ENCODE measurements around the gene MMP7.

MMP7 gene

DNA sequence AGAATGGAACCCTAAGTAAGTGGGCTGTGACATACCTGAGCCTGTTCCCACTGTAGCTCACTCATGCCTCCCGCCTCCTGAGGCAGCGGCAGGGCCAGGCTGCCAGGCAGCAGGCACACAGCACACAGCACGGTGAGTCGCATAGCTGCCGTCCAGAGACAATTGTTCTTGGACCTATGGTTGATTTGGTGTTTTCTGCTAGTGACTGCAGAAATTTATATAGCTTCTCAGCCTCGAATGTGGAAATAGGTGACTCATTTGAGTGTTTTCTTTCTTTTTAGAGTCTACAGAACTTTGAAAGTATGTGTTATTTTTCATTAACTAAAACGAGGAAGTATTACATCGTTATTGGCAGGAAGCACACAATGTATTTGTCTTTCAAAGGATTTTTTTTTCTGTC, at the start of gene MMP7:
MMP7 (minus strand) TSS at position 190 of the 400 bp plus-strand sequence; CDS start at position 143, 47 bp downstream.
- DNase-seq (ENCODE audit: low read depth in 3 of 3, low spot score in 1 of 3), result no peak

DNA sequence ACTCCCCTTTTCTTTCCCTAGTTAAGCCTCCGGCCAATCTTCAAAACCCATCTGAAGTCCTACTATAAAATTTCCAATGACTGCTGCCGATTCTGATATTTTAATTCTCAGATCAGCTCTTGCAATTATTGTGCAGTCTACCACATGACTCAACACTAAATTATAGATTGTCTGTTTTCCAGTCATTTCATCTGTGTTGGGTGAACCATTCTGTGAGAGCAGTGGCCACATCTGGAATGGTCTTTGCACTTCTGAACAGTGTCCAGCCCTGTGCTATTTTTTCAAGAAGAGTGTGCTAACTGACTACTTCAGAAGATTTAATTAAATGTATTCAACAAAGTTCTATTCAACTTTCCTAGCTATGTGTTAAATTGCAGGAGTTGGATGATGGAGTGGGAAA, 47.2 kb upstream of the MMP7 start:
- no peak for DNase-seq (ENCODE audit: low read depth in 3 of 3, low spot score in 1 of 3)

DNA sequence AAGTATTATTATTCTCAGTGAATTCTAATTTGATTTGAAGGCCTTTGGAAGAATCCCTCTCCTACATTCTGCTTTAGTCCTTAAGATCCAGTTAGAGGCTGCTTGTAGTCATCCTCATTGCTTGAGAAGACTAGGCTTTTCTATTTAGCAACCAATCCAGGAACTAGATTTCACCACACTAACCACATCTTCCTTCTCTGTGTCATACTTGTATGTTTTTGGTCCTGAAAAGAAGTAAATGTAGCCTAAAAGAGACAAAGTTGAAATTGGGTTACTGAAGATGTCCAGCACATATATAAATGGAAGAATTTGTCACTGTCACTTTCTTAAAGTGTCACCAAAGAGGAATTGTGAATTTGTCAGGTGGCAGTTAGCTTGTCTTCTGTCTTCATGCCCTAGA, 46.6 kb upstream of the MMP7 start:
- no peak for DNase-seq (ENCODE audit: low read depth in 3 of 3, low spot score in 1 of 3)

DNA sequence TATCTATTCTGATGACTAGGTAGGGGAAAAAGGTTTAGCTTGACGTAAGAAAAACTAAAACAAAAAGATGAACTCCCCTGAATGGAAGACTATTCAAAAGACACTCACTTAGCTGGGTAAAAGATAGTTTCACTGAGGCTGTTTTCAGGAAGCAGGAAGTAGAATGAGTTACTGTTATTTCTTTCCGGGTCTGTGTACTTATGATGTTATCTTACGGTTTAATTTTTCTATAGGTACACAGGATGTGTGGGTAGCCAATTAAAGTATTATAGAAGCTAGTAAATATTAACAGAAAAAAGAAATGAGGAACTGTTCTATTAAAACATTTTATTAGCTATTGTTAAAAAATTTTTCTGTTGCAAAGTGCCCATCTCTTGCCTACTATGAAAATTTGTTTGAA, 45.8 kb upstream of the MMP7 start:
- no peak for DNase-seq (ENCODE audit: low read depth in 3 of 3, low spot score in 1 of 3)

DNA sequence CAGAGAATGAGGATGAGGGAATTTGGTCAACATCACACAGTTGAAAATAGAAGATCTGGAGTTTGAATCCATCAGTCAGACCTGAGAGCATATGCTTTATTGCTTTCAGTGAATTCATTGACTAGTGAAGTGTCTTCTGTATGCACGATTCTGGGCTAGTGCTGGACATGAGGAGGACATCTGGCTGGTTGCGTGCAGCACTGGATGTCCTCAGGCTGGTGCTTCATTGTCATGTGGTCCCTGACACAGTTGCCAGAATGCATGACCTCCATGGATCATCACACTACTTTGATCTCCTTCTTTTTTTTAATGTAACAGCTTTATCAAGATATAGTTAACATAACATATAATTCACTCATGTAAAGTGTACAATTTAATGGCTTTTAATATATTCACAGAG, 44.5 kb upstream of the MMP7 start:
- no peak for DNase-seq (ENCODE audit: low read depth in 3 of 3, low spot score in 1 of 3)

DNA sequence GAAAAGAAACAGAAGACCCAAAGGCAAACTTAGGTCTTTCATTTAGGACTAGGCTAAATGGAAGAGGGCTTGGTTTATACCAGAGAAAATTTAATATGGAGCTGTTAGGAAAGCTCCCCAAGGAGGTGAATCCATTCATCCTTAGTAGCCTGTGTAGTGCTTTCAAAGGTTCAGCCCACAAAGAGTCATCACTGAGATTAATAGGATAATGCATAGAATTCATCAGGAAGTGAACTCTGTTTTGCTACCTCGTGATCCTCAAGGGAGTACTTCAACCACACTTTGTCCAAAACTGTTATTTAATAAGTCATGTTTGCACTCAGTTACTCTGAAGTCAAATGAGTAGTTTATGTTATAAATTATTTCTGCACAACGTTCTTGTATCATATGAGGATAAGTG, 43.3 kb upstream of the MMP7 start:
- DNase-seq (ENCODE audit: low read depth in 3 of 3, low spot score in 1 of 3), result no peak

- DNase-seq (ENCODE audit: low read depth in 3 of 3, low spot score in 1 of 3), result no peak
These were observed 42.1 kb upstream of the MMP7 start for GRCh38 chr11:102572554-102573220.

GRCh38 chr11:102568851-102569250, 38.3 kb upstream of the MMP7 start:
- no peak for DNase-seq (ENCODE audit: low read depth in 3 of 3, low spot score in 1 of 3)

GRCh38 chr11:102566112-102566511, 35.6 kb upstream of the MMP7 start:
- no peak for DNase-seq (ENCODE audit: low read depth in 3 of 3, low spot score in 1 of 3)

- no peak for DNase-seq (ENCODE audit: low read depth in 3 of 3, low spot score in 1 of 3)
These were observed 33.6 kb upstream of the MMP7 start for GRCh38 chr11:102564110-102564509.

DNA sequence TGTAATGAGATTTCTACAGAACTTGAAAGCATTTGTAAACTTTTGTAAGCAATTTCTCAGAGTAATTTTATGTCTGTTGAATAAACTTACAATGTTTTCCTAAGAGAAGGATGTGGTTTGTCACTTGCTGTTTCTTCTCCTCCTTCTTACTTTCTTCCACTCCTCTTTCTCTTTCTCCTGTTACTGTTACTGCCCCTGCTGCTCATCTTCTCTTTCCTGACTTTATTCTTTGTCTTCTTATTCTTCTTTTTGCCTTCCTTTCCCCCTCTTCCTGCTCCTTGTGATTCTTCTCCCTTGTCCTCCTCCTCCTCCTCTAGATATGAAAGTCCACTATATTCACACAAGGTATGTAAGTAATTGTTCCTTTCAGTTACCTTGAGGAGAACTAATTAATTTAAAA, 31.1 kb upstream of the MMP7 start:
- no peak for DNase-seq (ENCODE audit: low read depth in 3 of 3, low spot score in 1 of 3)

DNA sequence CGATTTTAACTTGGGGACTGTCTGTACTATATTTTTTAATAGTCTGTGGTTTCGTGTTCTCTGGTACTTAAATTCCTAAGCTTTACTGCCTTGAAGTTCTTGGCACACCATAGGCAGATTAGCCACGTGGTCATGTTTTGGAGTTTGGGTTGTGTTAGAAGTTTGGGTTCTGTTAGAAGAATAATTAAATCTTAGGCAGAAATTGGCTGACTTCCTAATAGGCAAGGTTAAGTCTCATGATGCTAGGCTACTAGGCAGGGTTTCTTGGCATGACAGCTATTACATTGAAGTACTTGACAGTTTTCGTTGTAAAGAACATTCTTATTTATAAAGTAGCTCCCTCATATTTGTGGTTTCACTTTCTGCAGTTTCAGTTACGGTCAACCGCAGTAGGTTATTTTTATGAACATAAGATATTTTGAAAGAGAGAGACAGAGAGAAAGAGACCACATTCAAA, 30.0 kb upstream of the MMP7 start:
- DNase-seq (ENCODE audit: low read depth in 3 of 3, low spot score in 1 of 3), result no peak

- DNase-seq (ENCODE audit: low read depth in 3 of 3, low spot score in 1 of 3), result no peak
These were observed 29.3 kb upstream of the MMP7 start for GRCh38 chr11:102559839-102560238.

GRCh38 chr11:102555091-102555490, 24.5 kb upstream of the MMP7 start:
- no peak for DNase-seq (ENCODE audit: low read depth in 3 of 3, low spot score in 1 of 3)

GRCh38 chr11:102553835-102554282, 23.3 kb upstream of the MMP7 start:
- DNase-seq (ENCODE audit: low read depth in 3 of 3, low spot score in 1 of 3), result no peak

DNA sequence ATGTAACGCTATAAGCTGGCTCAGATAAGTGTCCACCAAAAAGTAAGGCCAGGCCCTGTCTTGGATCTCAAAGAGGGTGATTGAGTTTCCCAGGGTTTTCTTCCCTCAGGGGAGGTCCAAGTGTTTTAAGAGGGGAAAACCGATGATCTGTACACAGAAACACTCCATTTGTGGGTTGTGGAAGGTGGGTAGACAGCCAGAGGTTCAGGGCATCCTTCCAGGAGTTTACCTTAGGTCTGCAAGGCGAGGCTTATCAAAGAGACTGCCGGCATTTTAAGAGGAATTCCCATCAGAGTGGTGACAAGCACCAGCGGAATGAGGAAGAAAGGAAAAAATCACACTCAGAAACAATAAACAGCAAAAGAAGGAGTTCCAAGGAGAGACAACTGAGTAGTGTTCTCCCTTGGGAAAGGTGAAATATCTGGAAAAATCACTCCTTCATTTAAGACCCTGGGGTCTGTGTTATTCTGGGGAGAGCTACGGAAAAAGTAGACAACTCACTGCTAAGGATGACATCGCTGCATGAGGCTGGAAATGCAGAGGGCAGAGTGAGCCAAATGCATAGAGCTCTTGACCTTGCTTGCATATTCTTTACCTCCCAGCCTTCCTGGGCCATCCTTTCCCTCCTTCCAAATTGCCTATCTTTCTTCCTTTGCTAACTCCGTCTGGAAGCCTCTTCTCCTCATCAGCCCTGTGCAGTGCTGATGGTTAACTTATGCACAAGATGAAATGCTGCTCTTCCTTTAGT, 22.1 kb upstream of the MMP7 start:
- no peak for DNase-seq (ENCODE audit: low read depth in 3 of 3, low spot score in 1 of 3)

GRCh38 chr11:102552020-102552419, 21.5 kb upstream of the MMP7 start:
- DNase-seq (ENCODE audit: low read depth in 3 of 3, low spot score in 1 of 3), result no peak

DNA sequence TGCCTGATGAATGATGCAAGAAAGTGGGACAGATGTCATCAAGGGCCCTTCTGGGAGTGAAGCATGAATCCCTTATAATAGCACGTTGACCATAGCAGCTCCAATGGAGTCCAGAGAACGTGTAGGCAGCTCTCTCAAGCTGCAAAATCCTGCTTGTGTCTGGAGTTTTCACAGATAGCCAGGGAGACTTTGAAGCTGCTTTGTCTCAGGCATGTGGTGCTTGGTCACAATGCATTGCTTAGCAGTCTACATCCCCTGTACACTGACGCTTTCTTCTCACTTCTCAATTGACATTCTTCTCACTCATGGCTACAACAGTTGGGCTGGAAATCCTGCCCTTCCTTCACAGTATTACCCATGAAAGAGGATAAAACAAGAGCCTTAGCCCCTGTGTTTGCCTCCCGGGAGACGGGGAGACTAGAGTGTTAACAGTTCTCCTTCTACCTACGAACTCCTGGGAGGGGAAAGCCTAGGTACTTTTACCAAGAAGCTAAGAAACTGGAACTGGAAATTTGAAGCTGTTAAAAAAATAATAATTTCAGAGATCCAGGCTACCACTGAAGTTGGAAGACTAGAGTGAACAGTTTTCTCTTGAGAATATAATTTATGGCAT, 20.7 kb upstream of the MMP7 start:
- no peak for DNase-seq (ENCODE audit: low read depth in 3 of 3, low spot score in 1 of 3)

DNA sequence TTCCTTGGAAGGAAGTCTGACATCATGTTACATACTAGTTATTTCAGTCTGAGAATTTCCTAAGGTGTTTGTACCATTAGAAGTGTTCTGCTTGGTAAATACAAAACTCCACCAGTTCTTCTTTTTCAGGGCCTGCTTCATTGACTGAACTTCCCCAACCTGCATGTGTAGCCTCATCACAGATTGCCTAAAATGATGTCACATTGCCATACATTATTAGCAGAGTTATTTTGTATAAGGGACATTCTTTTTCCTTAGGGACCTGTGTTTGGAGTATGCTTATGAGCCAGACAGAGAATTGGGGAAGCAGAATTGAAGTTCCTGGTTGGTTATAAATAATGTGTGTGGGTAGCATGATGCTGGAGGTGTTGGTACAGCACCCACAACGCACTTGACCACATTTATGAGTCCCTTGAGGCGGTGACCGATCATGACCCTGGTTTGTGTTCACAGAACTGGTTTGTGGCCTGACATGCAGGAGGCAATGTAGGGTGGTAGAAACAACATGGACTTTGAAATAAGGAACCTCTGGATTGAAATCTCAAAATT, 16.4 kb upstream of the MMP7 start:
- no peak for DNase-seq (ENCODE audit: low read depth in 3 of 3, low spot score in 1 of 3)

DNA sequence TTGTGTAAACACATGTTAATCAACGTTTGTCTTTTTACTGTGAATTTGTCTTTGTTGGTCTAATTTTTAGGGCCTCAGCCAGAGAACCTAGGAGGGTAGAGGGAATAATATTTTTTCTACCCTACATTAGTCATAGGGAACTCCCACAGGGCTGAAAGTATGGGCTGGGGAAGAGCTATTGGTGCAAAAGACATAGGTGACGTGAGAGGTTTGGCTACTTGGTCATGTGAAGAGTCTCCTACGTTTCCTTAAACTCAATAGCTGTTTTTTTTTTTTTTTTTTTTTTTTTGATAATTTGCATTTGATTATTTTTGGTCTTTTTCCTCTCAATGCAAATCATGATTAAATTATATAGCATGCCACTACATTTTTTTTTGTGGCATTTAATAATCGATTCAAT, 15.9 kb upstream of the MMP7 start:
- DNase-seq (ENCODE audit: low read depth in 3 of 3, low spot score in 1 of 3), result no peak

DNA sequence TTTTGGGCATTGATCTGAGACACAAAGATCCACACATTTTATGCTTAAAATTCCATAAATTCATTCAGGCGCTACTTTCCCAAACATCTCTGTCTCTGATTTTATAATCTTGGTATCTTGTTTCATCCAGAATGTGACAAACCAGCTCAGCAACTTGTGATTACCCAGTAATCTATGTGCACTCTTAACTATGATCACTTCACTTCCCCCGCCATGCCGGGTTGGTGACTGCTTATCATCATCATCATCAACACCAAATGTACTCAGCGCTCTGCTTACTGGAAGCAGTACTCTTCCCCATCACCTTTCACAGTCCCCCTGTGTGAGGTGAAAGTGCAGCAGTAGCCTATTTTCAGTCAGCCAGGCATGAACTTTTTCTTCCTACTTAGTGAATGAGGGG, 15.2 kb upstream of the MMP7 start:
- DNase-seq (ENCODE audit: low read depth in 3 of 3, low spot score in 1 of 3), result no peak

GRCh38 chr11:102544594-102544993, 14.0 kb upstream of the MMP7 start:
- DNase-seq (ENCODE audit: low read depth in 3 of 3, low spot score in 1 of 3), result no peak

Data from stimulated activated CD4-positive, alpha-beta T cell treated with anti-CD3 and anti-CD28 coated beads, TNF-alpha, amount 100 ng/mL, for 1 hour (primary cell).